Esophagus muscularis mucosa (tissue), 3 donors: Measurements from ENCODE around the gene VDR.

Experiments used
- POLR2A ChIP-seq: fragments of 450-650 bp; IDR thresholded peaks from one replicate; pipeline ENCODE4 v1.6.1; 2017; ENCODE audit warnings: antibody characterized with exemption, moderate library complexity, mild to moderate bottlenecking, low read depth
- TF ChIP-seq, protein P1 (sequence below), 3 experiments: fragments of 200-600 bp in 2 of 3; fragments of 450-650 bp in 1 of 3; sonication (generic) in 2 of 3; IDR thresholded peaks; one replicate each; pipeline ENCODE4 v1.5.1; 2017 to 2019; ENCODE audit warnings: antibody characterized with exemption in 3 of 3, mild to moderate bottlenecking in 2 of 3, moderate library complexity in 1 of 3

DNA sequence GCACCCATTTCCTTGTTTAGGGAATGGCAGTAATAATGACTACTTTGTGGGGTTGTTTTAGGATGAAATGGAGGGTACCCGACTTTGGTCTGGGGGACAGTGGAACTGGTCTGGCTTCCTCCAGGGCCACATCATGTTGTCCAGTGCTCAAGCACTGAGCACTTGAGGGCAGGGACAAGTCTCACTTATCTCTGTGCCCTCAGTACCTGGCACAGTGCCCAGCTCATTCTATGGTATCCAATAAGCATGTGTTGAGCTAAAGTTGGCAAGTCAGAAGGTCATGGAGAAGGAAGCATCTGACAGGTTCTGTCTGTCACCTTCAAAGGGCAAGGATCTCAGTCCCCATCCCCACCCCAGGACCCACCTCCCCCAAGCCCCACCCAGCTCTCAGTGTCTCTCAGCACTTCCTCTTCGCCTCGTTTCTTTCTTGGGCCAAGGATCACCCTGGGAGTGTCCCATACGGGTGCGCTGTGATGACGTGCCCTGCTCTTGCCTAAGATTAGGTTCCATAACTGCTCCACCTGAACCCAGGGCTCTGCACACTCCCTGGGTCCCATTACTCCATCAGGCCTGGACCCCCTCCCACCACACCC lies 34.3 kb upstream of the VDR start:
- TF ChIP-seq POLR2A: no peak
- TF ChIP-seq, protein P1, sequence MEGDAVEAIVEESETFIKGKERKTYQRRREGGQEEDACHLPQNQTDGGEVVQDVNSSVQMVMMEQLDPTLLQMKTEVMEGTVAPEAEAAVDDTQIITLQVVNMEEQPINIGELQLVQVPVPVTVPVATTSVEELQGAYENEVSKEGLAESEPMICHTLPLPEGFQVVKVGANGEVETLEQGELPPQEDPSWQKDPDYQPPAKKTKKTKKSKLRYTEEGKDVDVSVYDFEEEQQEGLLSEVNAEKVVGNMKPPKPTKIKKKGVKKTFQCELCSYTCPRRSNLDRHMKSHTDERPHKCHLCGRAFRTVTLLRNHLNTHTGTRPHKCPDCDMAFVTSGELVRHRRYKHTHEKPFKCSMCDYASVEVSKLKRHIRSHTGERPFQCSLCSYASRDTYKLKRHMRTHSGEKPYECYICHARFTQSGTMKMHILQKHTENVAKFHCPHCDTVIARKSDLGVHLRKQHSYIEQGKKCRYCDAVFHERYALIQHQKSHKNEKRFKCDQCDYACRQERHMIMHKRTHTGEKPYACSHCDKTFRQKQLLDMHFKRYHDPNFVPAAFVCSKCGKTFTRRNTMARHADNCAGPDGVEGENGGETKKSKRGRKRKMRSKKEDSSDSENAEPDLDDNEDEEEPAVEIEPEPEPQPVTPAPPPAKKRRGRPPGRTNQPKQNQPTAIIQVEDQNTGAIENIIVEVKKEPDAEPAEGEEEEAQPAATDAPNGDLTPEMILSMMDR (IDR thresholded peaks at IDR 0.05): no peak
